K562 (cell line): Measurements from ENCODE around the gene NSF. TPM values are rescaled to one million over a fixed set of nuclear protein-coding genes. Genes with fewer than 3 reads are reported as not detected.

ENCODE experiments used
- ATF7 ChIP-seq: fragments of 450-650 bp; IDR thresholded peaks from 2 replicates; pipeline ENCODE4 v1.7.1; 2014; ENCODE audit warnings: mild to moderate bottlenecking, moderate library complexity
- BCOR ChIP-seq: fragments of 450-650 bp; IDR thresholded peaks from 2 replicates; pipeline ENCODE4 v1.6.1; 2016
- CAMTA2 ChIP-seq: fragments of 250-450 bp; sonication (Bioruptor Pico); conservative IDR thresholded peaks from 2 replicates; pipeline ENCODE4 v1.5.1; 2022
- CREM ChIP-seq: IDR thresholded peaks from 2 replicates; pipeline ENCODE4 v1.6.1; 2014; ENCODE audit warnings: antibody characterized with exemption, low read depth
- ERF ChIP-seq: fragments of 450-650 bp; formaldehyde crosslinking; IDR thresholded peaks from 2 replicates; pipeline ENCODE4 v1.4.0; 2020; ENCODE audit warnings: mild to moderate bottlenecking, mixed read lengths
- ESRRA ChIP-seq: fragments of 450-650 bp; IDR thresholded peaks from 2 replicates; pipeline ENCODE4 v1.6.1; 2014; ENCODE audit warnings: low read depth, mild to moderate bottlenecking, moderate library complexity, borderline replicate concordance
- ESRRB ChIP-seq: fragments of 250-450 bp; sonication (Bioruptor Pico); IDR thresholded peaks from 2 replicates; pipeline ENCODE4 v1.5.0; 2020; ENCODE audit warnings: mild to moderate bottlenecking, moderate library complexity, borderline replicate concordance
- HDAC6 ChIP-seq: IDR thresholded peaks from 2 replicates; pipeline ENCODE4 v1.6.1; 2012; ENCODE audit warnings: low read depth, mild to moderate bottlenecking, control low read depth, inconsistent platforms, low read length, moderate library complexity
- MTA1 ChIP-seq: fragments of 450-650 bp; IDR thresholded peaks from 2 replicates; pipeline ENCODE4 v1.6.1; 2017; ENCODE audit warnings: borderline replicate concordance
- PBX2 ChIP-seq, 2 experiments: IDR thresholded peaks in 1 of 2; conservative IDR thresholded peaks in 1 of 2; 2 replicates each; pipeline ENCODE4 v1.6.1; 2016; ENCODE audit warnings: low read depth in 2 of 2, mild to moderate bottlenecking in 1 of 2, missing compliant biosample characterization in 1 of 2, missing genetic modification characterization in 1 of 2, moderate library complexity in 1 of 2
- POLR2B ChIP-seq: fragments of 450-650 bp; IDR thresholded peaks from 2 replicates; pipeline ENCODE4 v1.6.1; 2018; ENCODE audit warnings: low read depth; ENCODE audit not compliant: partially characterized antibody
- PRMT5 ChIP-seq: sonication (generic); formaldehyde crosslinking; IDR thresholded peaks from 2 replicates; pipeline ENCODE4 v1.5.0; 2020; ENCODE audit warnings: missing genetic modification reagents
- SNIP1 ChIP-seq: fragments of 450-650 bp; IDR thresholded peaks from 2 replicates; pipeline ENCODE4 v1.7.1; 2017; ENCODE audit warnings: low read depth, mild to moderate bottlenecking
- SUPT5H ChIP-seq: fragments of 450-650 bp; IDR thresholded peaks from 2 replicates; pipeline ENCODE4 v1.6.1; 2016
- ZC3H11A ChIP-seq: IDR thresholded peaks from 2 replicates; pipeline ENCODE4 v1.6.1; 2012; ENCODE audit warnings: low read depth, low read length, improper control_type of control experiment
- ZC3H4 ChIP-seq: sonication (generic); formaldehyde crosslinking; IDR thresholded peaks from 2 replicates; pipeline ENCODE4 v1.9.0; 2021; ENCODE audit warnings: missing genetic modification reagents, borderline replicate concordance
- ZNF277 ChIP-seq: fragments of 250-450 bp; sonication (Bioruptor Pico); IDR thresholded peaks from 2 replicates; pipeline ENCODE4 v1.8.0; 2022; ENCODE audit warnings: inconsistent platforms, mild to moderate bottlenecking, moderate library complexity, borderline replicate concordance
- ZNF655 ChIP-seq: fragments of 250-450 bp; sonication (Bioruptor Pico); IDR thresholded peaks from 2 replicates; pipeline ENCODE4 v1.5.0; 2021
- polyA plus RNA-seq, 8 experiments: library from polyadenylated mRNA; depleted of rRNA in 4 of 8; stranded (reverse) in 5 of 8; unstranded in 3 of 8; fragments of >200 nt; fragmentation: Nextera tagmentation in 2 of 8; fragmentation: Illumina TruSeq in 1 of 8; extraction: Ambion mirVana in 2 of 8; extraction: Trizol in 1 of 8; gene quantifications; 2 replicates each; pipeline versions ENCODE4 v1.2.1 to v1.2.3, GENCODE V29; 2011 to 2014; ENCODE audit warnings: inconsistent platforms in 1 of 8, missing spikeins in 1 of 8
- total RNA-seq, 7 experiments: library from RNA; depleted of rRNA in 6 of 7; stranded (reverse); fragments of >200 nt in 6 of 7; fragmentation: Illumina TruSeq in 2 of 7; extraction: Trizol in 2 of 7; gene quantifications; 2 replicates each; pipeline versions ENCODE4 v1.2.1 to v1.2.3, GENCODE V29; 2011 to 2021; ENCODE audit warnings: low replicate concordance in 1 of 7
- TF ChIP-seq, protein P1 (sequence below): IDR thresholded peaks from 2 replicates; pipeline ENCODE4 v1.6.1; 2011; ENCODE audit warnings: borderline replicate concordance, low read depth, mild to moderate bottlenecking, moderate library complexity, low read length; ENCODE audit not compliant: insufficient read depth, poor library complexity, severe bottlenecking
- TF ChIP-seq, protein P2 (sequence below): fragments of 250-450 bp; sonication (Bioruptor Pico); IDR thresholded peaks from 2 replicates; pipeline ENCODE4 v1.4.0; 2020

The NSF gene
- total and polyA plus RNA-seq, 9 of the 15 experiments (the other 6 are each of a cell fraction or from before 2014, with no cell fraction given), result 16.7 to 39.8 (median 36.7) TPM

DNA sequence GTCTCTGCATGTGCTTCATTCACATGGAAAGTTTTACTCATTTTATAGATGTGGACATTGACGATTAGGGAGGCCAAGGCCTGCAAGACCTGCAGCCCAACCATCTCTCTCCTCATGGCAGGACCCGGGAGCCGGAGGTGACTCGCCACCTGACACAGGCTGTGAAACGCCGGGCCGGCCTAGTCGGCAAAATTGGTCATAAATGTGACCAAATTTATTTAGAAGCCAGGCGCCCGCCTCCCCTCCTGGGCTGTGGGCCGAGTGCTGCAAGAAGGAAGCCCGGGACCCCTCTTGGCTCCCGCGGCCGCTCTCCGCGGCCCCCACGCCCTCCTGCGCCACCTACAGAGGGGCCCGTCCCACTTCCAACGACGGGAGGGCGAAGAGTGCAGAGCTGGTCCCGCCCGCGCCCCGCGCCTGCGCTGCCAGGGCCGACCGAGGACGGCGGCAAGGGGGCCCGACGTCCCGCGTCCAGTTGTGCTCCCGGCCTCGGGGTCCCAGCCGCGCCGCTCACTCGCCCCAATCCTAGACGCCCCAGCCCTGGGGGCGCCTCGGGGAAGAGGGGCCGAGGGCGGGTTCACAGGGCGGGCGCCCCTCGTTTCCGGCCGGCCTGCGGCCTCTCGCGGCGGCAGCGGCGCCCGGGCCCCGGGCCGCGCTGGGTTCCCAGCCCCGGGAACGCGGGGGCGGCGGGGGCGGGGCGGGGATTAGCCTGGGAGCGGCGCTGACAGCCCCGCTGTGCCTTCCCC, 180.5 kb downstream of the NSF start (continued):
- TF ChIP-seq, protein P1, sequence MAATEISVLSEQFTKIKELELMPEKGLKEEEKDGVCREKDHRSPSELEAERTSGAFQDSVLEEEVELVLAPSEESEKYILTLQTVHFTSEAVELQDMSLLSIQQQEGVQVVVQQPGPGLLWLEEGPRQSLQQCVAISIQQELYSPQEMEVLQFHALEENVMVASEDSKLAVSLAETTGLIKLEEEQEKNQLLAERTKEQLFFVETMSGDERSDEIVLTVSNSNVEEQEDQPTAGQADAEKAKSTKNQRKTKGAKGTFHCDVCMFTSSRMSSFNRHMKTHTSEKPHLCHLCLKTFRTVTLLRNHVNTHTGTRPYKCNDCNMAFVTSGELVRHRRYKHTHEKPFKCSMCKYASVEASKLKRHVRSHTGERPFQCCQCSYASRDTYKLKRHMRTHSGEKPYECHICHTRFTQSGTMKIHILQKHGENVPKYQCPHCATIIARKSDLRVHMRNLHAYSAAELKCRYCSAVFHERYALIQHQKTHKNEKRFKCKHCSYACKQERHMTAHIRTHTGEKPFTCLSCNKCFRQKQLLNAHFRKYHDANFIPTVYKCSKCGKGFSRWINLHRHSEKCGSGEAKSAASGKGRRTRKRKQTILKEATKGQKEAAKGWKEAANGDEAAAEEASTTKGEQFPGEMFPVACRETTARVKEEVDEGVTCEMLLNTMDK, result no peak
- 0 out of 2 replicates have a peak, but pooled peaks have one; percentile 28 for TF ChIP-seq ATF7
- no peak for TF ChIP-seq ZNF277
- TF ChIP-seq ZC3H4 (CRISPR knock-in tag), result no peak
- TF ChIP-seq CREM, result no peak
- no peak for TF ChIP-seq MTA1
- TF ChIP-seq SUPT5H, result no peak
- TF ChIP-seq HDAC6, result no peak
- no peak for TF ChIP-seq CAMTA2 (CRISPR knock-in tag)
- no peak for TF ChIP-seq SNIP1
- no peak for TF ChIP-seq ESRRB (CRISPR knock-in tag)
- TF ChIP-seq PBX2 (CRISPR knock-in tag; IDR thresholded peaks at IDR 0.05; ENCODE audit: low read depth), result no peak
- no peak for TF ChIP-seq PBX2 (tag; conservative IDR thresholded peaks at IDR 0.05; ENCODE audit: low read depth)
- TF ChIP-seq PRMT5 (CRISPR knock-in tag), result no peak
- TF ChIP-seq ERF (CRISPR knock-in tag), result peak; percentile 71; the same call in 1 of the 2 replicates
- no peak for TF ChIP-seq POLR2B
- no peak for TF ChIP-seq ESRRA
- TF ChIP-seq, protein P2, sequence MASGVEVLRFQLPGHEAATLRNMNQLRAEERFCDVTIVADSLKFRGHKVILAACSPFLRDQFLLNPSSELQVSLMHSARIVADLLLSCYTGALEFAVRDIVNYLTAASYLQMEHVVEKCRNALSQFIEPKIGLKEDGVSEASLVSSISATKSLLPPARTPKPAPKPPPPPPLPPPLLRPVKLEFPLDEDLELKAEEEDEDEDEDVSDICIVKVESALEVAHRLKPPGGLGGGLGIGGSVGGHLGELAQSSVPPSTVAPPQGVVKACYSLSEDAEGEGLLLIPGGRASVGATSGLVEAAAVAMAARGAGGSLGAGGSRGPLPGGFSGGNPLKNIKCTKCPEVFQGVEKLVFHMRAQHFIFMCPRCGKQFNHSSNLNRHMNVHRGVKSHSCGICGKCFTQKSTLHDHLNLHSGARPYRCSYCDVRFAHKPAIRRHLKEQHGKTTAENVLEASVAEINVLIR (CRISPR knock-in tag), result no peak
- TF ChIP-seq ZC3H11A, result no peak
- no peak for TF ChIP-seq ZNF655 (CRISPR knock-in tag)
- no peak for TF ChIP-seq BCOR
